Measurements from ENCODE around the gene COL6A1.

Gene COL6A1

GRCh38 chr21:45983981-45984551 is 2.5 kb downstream of the COL6A1 start:
- DNase-seq, result no peak

GRCh38 chr21:45984584-45985095 is 3.1 kb downstream of the COL6A1 start:
- DNase-seq, result no peak

- no peak for DNase-seq
Observed at GRCh38 chr21:45985471-45986315, 4.1 kb downstream of the COL6A1 start.

- DNase-seq, result no peak
Observed at GRCh38 chr21:45986316-45987051, 4.9 kb downstream of the COL6A1 start.

- no peak for DNase-seq
Observed at GRCh38 chr21:45987121-45987711, 5.6 kb downstream of the COL6A1 start.

GRCh38 chr21:45988366-45989347 is 7.1 kb downstream of the COL6A1 start:
- DNase-seq, result no peak

GRCh38 chr21:45989355-45990048 is 7.9 kb downstream of the COL6A1 start:
- DNase-seq, result no peak

- DNase-seq, result no peak
Observed at GRCh38 chr21:45990049-45990711, 8.6 kb downstream of the COL6A1 start.

- DNase-seq, result no peak
Observed at GRCh38 chr21:45990741-45991605, 9.4 kb downstream of the COL6A1 start.

- no peak for DNase-seq
Observed at GRCh38 chr21:45991606-45992300, 10.2 kb downstream of the COL6A1 start.

- DNase-seq, result no peak
Observed at GRCh38 chr21:45992301-45993209, 11.0 kb downstream of the COL6A1 start.

- DNase-seq, result no peak
Observed at GRCh38 chr21:45993210-45994085, 11.9 kb downstream of the COL6A1 start.

GRCh38 chr21:45994086-45994661 is 12.6 kb downstream of the COL6A1 start:
- no peak for DNase-seq

GRCh38 chr21:45994759-45995685 is 13.5 kb downstream of the COL6A1 start:
- DNase-seq, result no peak

GRCh38 chr21:45995686-45996179 is 14.2 kb downstream of the COL6A1 start:
- no peak for DNase-seq
